DMS153 treated with DMSO at 0.1 percent for 48 hours (cell line): ENCODE measurements around the gene LY86.

Experiments
- DNase-seq: peaks from one replicate; lab custom pipeline; 2025; ENCODE audit not compliant: unreplicated experiment; lab: John Stamatoyannopoulos, UW

Gene LY86

GRCh38 chr6:6620766-6621425 lies 32.4 kb downstream of the LY86 start:
- no peak for DNase-seq

DNA sequence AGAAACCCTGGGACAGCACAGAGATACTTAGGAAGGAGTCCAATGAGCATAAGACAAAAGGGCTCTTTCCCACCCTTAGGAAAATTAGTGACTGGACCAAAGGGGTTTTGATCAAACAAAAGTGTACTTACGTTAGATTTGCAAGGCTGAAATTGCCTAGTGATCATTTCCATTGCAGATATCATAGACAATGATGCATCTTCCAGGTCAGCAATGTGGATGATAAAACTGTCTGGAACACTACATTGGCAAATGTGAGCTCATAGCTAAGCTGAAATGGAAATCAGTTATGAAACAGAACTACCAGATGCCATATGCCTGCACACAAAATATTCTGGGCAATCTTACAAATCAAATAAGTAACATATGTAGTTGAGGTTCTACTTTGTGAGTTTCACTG lies 34.0 kb downstream of the LY86 start:
- DNase-seq = no peak

DNA sequence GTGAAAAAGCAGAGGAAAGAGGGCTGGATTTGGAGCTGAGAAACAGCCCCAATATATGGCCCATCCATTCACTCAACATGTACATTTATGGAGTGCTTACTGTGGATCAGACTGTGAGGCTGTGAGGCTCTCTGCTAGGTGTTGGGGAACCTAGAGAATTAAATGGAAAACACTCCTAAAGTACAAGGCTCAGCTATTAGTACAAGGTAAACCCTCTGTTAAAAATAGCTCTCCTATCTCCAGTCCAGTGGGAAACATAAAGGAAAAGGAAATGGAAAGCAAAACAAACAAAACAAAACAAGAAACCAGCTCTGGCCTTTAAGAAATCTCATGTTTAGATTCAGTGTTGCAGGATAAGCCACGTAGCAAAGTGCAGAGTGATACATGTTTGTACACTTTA lies 35.0 kb downstream of the LY86 start:
- no peak for DNase-seq

DNA sequence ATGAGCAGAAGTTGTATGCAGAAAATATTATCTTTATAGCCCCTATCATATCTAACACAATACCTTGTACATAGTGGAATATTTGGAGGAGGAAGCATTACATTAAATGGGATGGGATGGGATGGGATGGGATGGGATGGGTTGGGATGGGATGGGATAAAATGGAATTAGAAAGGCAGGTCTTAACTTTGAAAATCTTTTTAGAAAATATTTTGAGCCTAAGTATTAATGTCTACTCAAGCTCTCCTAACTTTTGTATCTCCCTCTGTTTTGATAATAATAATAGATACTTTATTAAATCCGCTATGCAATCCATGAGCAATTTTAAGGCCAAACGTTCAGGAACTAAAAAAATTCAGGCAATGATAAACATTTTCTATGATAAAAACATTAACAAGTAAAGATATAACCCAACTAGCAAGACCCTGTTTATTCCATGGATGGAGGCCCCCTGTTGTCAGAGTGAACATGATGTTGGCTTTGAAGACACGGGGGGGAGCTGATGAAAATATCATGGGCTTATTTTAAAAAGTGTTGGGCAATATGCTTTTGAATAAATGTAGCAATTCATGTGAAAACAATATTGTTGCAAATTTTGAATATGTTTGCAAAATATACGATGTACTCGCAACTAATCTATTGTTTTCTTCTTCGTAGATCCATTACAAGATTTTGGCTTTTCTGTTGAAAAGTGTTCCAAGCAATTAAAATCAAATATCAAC lies 35.9 kb downstream of the LY86 start:
- DNase-seq = no peak

- no peak for DNase-seq
Measured at GRCh38 chr6:6626187-6626586, 37.7 kb downstream of the LY86 start.

DNA sequence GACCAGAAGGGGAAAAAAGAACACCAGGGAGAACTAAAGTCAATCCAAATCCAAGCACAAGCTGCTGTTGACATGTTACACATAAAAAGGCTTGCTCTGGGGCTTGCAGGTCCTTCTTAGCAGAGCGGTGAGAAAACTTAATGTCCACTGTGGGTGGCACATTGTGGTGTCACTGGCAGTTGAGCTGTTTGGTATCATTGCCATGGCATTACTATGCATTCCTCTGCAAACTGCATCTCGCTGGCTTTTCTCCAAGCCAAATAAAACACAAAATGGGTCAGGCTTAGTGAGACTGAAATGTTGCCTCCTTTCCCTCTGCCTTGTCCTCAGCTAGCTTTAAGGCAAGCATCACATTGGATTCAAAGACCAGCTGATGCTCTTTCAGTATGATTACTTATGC lies 40.9 kb downstream of the LY86 start:
- no peak for DNase-seq

- DNase-seq = no peak
Measured at GRCh38 chr6:6631053-6631452, 42.5 kb downstream of the LY86 start.

GRCh38 chr6:6631534-6632276 lies 43.2 kb downstream of the LY86 start:
- DNase-seq = no peak

GRCh38 chr6:6633898-6634734 lies 45.6 kb downstream of the LY86 start:
- DNase-seq = no peak

GRCh38 chr6:6634735-6635075 lies 46.2 kb downstream of the LY86 start:
- no peak for DNase-seq

DNA sequence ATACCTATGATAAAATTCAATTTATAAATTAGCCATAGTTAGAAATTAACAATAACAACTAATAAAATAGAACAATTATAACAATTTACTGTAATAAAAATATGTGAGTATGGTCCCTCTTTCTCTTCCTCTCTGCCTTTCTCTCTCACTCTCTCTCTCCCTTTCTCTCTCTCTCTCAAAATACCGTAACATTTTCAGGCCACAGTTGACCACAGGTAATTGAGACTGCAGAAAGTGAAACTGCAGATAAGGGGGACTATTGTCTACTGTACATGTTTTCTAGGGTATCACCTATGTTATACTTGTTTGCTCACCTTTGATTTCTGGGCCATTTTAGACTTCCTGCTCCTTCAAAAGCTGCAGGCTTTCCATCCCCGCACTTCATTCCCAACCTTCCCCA lies 46.8 kb downstream of the LY86 start:
- DNase-seq = no peak

GRCh38 chr6:6635869-6636268 lies 47.3 kb downstream of the LY86 start:
- DNase-seq = no peak

DNA sequence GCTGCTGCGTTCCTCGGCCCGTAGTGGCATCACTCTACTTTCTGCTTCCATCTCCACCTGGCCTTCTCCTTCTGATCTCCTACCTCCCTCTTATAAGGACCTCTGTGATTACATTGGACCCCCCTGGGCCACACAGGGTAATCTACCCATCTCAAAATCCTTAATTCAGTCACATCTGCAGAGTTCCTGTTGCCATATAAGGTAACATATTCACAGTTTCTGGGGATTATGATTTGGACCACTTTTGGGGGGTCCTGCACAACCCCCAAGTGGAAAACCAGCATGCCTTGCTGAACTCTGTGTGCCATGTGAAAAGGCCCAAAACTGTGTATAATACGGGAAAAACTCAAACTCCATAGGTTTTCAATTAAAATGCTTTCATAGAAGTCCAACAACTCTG lies 51.1 kb downstream of the LY86 start:
- no peak for DNase-seq

DNA sequence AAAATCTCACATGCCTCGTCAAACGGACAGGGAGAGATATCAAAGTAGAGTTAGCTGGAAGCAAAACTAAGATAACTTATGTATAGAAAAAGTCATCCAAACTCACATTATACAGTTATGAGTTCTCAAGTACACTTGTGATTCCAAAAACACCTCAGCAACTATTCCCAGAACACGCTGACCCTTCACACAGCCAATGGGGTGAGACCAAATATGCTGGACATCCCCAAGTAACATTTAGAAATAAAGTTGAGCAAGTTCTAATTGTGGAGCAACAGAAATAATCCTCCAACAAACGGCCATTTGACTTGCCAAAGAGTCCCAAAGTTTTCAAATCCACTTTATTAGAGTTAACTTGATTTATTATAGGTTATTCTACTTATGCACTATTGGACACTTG lies 52.4 kb downstream of the LY86 start:
- DNase-seq = no peak

DNA sequence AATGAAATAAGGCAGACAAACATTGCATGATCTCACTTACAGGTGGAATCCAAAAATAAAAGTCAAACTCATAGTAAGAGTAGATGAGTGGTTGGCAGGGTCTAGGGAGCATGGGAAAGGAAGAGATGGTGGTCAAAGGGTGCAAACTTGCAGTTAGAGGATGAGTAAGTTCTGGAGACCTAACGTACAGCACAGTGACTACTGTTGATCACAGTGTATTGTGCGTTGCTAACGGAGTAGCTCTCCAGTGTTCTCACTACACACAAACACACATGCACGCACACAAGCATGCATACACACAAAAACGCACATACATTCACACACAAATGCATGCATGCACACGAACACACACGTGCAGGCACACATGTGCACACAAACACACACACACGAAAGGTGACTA lies 54.9 kb downstream of the LY86 start:
- no peak for DNase-seq

GRCh38 chr6:6645261-6645917 lies 56.9 kb downstream of the LY86 start:
- DNase-seq = no peak

DNA sequence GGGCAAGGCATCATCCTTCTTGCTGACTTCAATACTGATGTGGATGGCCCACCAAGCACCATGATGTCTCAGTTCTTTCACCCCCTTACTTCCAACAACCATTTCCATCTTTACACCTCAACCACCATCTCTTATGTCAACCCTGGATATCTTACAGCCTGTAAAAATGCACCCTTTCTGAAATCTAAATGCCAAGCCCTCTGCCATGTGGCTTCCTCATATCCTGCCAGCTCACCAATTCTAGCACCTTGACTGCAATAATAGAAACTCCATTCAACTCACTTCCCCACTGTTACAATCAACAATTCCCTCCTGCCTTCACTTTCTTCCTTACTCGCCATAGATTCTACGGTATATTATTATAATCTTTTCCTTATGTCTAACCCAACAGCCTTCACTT lies 57.9 kb downstream of the LY86 start:
- DNase-seq = no peak

GRCh38 chr6:6646859-6647258 lies 58.3 kb downstream of the LY86 start:
- no peak for DNase-seq

GRCh38 chr6:6648692-6649343 lies 60.3 kb downstream of the LY86 start:
- no peak for DNase-seq

DNA sequence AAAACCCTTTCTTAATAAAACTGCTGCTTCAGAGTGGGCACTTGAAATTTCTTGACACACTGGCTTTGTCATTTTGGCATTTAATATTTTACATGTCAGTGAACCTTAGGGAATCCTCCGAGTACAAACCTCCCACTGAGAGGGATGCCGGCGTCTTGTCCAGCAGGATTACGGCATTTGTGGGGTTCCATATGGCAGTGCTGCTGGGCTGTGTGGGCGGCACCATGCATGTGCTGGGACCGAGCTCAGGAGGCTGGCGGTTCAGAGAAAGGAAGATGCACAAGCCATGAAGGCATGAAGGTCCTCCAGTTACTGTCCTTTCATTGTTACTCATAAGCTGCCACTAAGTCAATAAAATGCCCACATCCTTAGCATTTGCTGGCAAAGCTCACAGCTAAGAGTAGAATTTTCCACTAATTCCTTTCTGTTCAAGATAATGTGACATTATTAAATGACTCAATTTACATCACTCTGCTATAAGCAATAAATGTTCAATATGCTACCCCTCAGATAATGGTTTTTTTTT lies 61.4 kb downstream of the LY86 start:
- DNase-seq = no peak
